NT2/D1 (cell line): Measurements from ENCODE around the gene CABP1.

Experiments
- DNase-seq: peaks from one replicate; pipeline ENCODE4 v3.0.0-alpha.2; 2011; ENCODE audit warnings: low read depth, low spot score
- H3K27me3 ChIP-seq: 2 replicates; pipeline ENCODE4 v1.6.0; 2011; ENCODE audit warnings: mild to moderate bottlenecking; ENCODE audit not compliant: insufficient read length, insufficient read depth
- H3K36me3 ChIP-seq: 2 replicates; pipeline ENCODE4 v1.6.1; 2011; ENCODE audit warnings: mild to moderate bottlenecking, low read length, mixed read lengths; ENCODE audit not compliant: insufficient read depth, insufficient read length
- H3K4me1 ChIP-seq: 2 replicates; pipeline ENCODE4 v1.5.1; 2011; ENCODE audit not compliant: insufficient read depth, insufficient read length
- H3K4me3 ChIP-seq: 2 replicates; pipeline ENCODE4 v1.5.1; 2011; ENCODE audit warnings: low read depth; ENCODE audit not compliant: insufficient read length
- H3K9ac ChIP-seq: 2 replicates; pipeline ENCODE4 v1.6.0; 2011; ENCODE audit warnings: low read depth; ENCODE audit not compliant: insufficient read length
- H3K9me3 ChIP-seq: 2 replicates; pipeline ENCODE4 v1.5.1; 2011; ENCODE audit warnings: mild to moderate bottlenecking, low read length; ENCODE audit not compliant: insufficient read depth
- SUZ12 ChIP-seq: IDR thresholded peaks from 2 replicates; pipeline ENCODE4 v1.6.1; 2011; ENCODE audit not compliant: insufficient read length, insufficient read depth; ENCODE audit errors: extremely low read depth
- YY1 ChIP-seq: IDR thresholded peaks from 2 replicates; pipeline ENCODE4 v1.6.1; 2011; ENCODE audit not compliant: insufficient read length, insufficient read depth
- ZNF274 ChIP-seq: IDR thresholded peaks from 2 replicates; pipeline ENCODE4 v1.6.1; 2011; ENCODE audit warnings: mild to moderate bottlenecking, low read depth, low read length

CABP1 gene

DNA sequence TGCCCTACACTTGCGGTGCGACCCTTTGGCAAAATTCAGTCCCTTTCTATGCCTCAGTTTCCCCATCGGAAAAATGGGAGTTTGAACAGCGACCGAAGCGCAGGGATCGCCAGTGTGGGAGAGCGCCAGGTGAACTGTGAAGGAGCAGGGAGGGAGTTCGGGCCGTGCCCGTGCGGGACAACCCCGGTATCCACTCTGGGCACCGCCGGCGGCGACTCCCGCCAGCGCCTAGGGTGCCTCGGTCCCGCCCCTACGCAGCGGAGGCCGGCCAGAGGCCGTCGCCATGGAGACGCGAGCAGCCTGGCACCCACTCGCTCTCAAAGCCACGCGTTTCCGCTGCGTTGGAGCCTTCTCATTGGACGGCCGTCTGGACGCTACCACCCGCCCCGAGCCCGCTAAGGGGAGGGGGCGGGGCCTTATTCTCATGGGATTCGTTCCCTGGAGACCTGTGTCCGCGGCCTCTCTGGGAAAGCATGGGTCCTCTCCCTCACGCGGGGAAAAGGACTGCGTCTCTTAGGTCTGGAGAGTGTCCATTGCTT lies 45.8 kb downstream of the CABP1 start:
- H3K9ac ChIP-seq = peak overlapping the region; percentile 81
- peaks cover 4% of the 10 kb centered on the region for H3K36me3 ChIP-seq
- peak; percentile 97 for DNase-seq
- no peak for TF ChIP-seq YY1
- TF ChIP-seq ZNF274 = no peak
- no peak for TF ChIP-seq SUZ12
- peaks cover 13% of the 10 kb centered on the region for H3K4me1 ChIP-seq
- H3K9me3 ChIP-seq = no peaks in the 10 kb centered on the region
- H3K4me3 ChIP-seq = peak overlapping the region; percentile 75
- H3K27me3 ChIP-seq = no peaks in the 10 kb centered on the region

DNA sequence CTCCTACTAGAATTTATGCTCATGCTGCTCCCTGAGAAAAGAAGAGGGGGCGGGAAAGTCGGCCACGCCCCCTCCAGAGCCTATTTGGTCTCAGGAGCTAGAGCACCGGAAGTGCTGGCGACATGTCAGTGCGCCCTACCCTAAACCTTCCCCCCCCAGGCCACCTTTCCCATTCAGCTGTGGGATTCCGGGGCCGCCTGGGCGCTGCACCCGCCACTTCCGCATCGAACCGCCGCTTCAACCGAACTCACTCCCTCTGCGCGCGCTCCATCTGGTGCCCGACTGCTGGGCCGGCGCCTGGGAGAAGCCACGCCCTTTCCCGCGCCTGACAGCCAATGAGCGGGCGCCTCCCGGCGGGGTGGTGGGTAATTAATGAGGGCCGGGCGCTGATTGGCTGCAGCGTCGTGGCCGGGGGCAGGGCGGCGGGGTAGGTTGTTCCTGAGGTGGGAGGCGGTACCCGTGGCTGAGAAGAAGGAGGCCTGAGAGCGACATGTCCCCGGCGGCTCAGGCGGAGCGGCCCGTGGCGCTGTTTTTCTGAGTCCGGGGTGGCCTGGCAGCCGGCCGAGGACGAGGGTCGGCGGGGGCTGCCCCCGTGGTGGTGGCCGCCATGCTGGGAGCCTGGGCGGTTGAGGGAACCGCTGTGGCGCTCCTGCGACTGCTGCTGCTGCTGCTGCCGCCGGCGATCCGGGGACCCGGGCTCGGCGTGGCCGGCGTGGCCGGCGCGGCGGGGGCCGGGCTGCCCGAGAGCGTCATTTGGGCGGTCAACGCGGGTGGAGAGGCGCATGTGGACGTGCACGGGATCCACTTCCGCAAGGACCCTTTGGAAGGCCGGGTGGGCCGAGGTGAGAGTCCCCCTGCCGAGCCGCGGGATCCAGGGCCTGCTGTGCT lies 46.5 kb downstream of the CABP1 start, which contains the start of gene MLEC:
Gene MLEC, plus strand, starts transcription at position 460 of the 888 bp plus-strand sequence. Its CDS starts 148 bp downstream, at position 608.
- Histone ChIP-seq H3K36me3 (peaks cover 4% of the 10 kb centered on the region), H3K9ac (peak within 1 kb of the TSS; percentile 95), H3K9me3 (no peaks in the 10 kb centered on the region), H3K4me3 (peak within 1 kb of the TSS; percentile 92), H3K4me1 (peaks cover 14% of the 10 kb centered on the region), H3K27me3 (no peaks in the 10 kb centered on the region)
- TF ChIP-seq SUZ12 = no peak
- no peak for TF ChIP-seq ZNF274
- TF ChIP-seq YY1 = no peak
- DNase-seq = peak; percentile 95

DNA sequence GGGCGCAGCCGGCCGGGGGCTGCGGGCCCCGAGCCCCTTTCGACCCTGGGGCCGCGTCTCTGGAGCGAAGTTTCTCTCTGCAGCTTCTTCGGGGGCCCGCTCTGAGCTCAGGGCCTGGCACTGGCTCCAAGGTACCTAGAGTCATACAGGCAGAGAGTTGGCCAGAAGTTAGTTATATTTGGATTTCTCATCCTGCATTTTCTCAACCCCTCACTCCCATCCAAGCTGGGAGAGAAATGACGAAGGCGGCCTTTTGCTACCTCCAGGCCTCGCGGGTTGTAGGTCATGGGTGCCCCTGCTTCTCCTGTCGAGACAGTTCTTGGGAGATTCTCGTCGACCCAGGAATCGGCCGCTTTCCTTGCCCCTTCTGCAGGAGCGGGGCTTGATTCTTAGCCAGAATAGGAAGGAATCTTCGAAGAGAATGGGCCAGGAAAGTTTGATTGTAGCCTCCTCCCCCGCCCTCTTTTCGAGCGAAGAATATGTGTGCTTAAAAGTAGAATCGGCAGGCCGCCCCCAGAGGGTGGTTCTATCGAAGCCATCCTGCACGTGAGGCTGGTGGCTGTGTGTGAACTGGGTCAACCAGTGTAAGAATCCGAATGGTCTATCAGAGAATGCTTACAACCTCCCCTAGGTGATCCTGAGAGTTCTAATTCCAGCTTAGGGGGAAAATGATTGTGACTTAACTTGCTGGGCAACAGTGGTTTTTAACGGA lies 47.3 kb downstream of the CABP1 start:
- no peak for TF ChIP-seq ZNF274
- no peak for TF ChIP-seq YY1
- no peak for TF ChIP-seq SUZ12
- Histone ChIP-seq H3K36me3 (peaks cover 4% of the 10 kb centered on the region), H3K9me3 (no peaks in the 10 kb centered on the region), H3K9ac (peak overlapping the region; percentile 95), H3K4me3 (peak overlapping the region; percentile 92), H3K27me3 (no peaks in the 10 kb centered on the region), H3K4me1 (peaks cover 14% of the 10 kb centered on the region)
- no peak for DNase-seq

- Histone ChIP-seq H3K36me3 (peaks cover 7% of the 10 kb centered on the region), H3K4me1 (peaks cover 19% of the 10 kb centered on the region)
Measured at GRCh38 chr12:120688527-120689071, 48.2 kb downstream of the CABP1 start.

GRCh38 chr12:120689397-120690082 lies 49.1 kb downstream of the CABP1 start:
- Histone ChIP-seq H3K36me3 (peaks cover 15% of the 10 kb centered on the region), H3K4me1 (peaks cover 19% of the 10 kb centered on the region), H3K9me3 (no peaks in the 10 kb centered on the region), H3K4me3 (peak overlapping the region; percentile 92), H3K27me3 (no peaks in the 10 kb centered on the region), H3K9ac (peak overlapping the region; percentile 95)
- TF ChIP-seq YY1 (no peak), ZNF274 (no peak), SUZ12 (no peak)
- no peak for DNase-seq

More at GRCh38 chr12:120688527-120689071, 48.2 kb downstream of the CABP1 start:
- H3K9ac ChIP-seq = peak overlapping the region; percentile 95
- no peaks in the 10 kb centered on the region for H3K27me3 ChIP-seq
- H3K4me3 ChIP-seq = peak overlapping the region; percentile 92
- no peak for DNase-seq
- H3K9me3 ChIP-seq = no peaks in the 10 kb centered on the region
- TF ChIP-seq YY1 (no peak), ZNF274 (no peak), SUZ12 (no peak)

DNA sequence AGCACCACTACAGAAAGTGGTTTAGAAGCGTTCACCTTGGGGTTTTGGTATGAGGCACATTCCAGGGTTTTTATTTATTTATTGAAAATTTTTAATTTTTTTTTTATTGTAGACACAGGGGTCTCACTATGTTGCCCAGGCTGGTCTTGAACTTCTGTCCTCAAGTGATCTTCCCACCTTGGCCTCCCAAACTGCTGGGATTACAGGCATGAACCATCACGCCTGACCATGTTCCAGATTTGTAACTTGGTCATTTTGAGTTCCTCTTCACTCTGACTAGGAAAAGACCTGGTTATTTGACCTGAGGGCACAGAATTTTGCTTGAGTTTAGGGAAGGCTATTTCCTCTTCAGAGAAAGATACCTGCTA lies 49.6 kb downstream of the CABP1 start:
- Histone ChIP-seq H3K36me3 (peaks cover 20% of the 10 kb centered on the region), H3K9ac (peak overlapping the region; percentile 95), H3K4me1 (peaks cover 19% of the 10 kb centered on the region), H3K9me3 (no peaks in the 10 kb centered on the region), H3K27me3 (no peaks in the 10 kb centered on the region), H3K4me3 (peak overlapping the region; percentile 5)
- TF ChIP-seq YY1 (no peak), SUZ12 (no peak), ZNF274 (no peak)
- no peak for DNase-seq
